GM23248 (cell line): Measurements from ENCODE around the gene SPRR5.

ENCODE experiments used
- EZH2 ChIP-seq: fragments of 200-600 bp; sonication (generic); IDR thresholded peaks from 2 replicates; pipeline ENCODE4 v1.6.1; 2018; ENCODE audit warnings: antibody characterized with exemption, mild to moderate bottlenecking; ENCODE audit not compliant: insufficient read depth, poor library complexity, severe bottlenecking
- EZH2phosphoT487 ChIP-seq: fragments of 200-600 bp; sonication (generic); IDR thresholded peaks from 2 replicates; pipeline ENCODE4 v1.6.1; 2018; ENCODE audit warnings: antibody characterized with exemption, moderate library complexity, mild to moderate bottlenecking, low read depth; ENCODE audit not compliant: insufficient read depth

- TF ChIP-seq EZH2 (no peak), EZH2phosphoT487 (no peak)
Observed at GRCh38 chr1:152983234-152983633, 36.2 kb downstream of the SPRR5 start.
